HG03378 (cell line): ENCODE measurements around the gene C1QTNF2.

Source experiments
- ATAC-seq: cut with Tn5 transposase; IDR thresholded peaks from one replicate; pipeline ENCODE4 v1.9.1; 2021; ENCODE audit warnings: mild to moderate bottlenecking, moderate library complexity; ENCODE audit not compliant: unreplicated experiment

The C1QTNF2 gene, protein sequence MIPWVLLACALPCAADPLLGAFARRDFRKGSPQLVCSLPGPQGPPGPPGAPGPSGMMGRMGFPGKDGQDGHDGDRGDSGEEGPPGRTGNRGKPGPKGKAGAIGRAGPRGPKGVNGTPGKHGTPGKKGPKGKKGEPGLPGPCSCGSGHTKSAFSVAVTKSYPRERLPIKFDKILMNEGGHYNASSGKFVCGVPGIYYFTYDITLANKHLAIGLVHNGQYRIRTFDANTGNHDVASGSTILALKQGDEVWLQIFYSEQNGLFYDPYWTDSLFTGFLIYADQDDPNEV

DNA sequence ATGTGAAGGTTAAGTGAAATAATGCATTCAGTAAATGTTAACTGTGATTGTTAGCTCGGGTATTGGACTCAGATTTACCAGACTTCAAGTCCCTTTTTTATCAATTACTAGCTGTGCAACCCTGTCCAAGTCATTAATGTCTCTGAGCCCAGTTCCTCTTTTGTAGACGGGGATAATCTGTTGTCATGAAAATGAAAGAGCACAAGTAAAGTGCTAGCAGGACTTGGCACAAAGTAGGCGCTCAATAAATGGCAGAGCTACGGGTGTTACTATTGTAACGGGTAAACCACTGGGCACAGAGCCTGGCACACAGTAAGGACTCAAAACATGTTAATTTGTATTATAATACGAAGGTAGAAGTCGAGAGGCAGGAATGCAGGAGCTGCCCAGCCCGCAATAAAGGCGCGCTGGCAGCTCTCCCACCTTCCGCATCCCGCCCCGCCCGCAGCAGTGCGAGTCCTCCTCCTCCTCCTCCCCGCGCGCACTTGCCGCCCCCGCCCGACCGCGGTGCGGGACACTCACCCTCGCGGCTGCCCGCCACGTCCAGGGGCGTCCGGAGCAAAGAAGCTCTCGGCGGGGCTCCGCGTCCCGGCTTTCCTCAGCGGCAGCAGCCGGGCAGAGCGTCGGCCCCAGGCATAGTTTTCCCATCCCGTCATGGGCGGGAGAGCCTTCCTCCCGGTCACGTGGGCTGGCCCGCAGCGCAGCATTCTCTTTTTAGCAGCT is at the start of gene C1QTNF2:
C1QTNF2 (minus strand) TSS at position 637 of the 723 bp plus-strand sequence. CDS start 15,615 bp downstream, outside the sequence.
- no peak for ATAC-seq

- ATAC-seq: no peak
These were observed 49.8 kb upstream of the C1QTNF2 start for GRCh38 chr5:160420331-160420610.

DNA sequence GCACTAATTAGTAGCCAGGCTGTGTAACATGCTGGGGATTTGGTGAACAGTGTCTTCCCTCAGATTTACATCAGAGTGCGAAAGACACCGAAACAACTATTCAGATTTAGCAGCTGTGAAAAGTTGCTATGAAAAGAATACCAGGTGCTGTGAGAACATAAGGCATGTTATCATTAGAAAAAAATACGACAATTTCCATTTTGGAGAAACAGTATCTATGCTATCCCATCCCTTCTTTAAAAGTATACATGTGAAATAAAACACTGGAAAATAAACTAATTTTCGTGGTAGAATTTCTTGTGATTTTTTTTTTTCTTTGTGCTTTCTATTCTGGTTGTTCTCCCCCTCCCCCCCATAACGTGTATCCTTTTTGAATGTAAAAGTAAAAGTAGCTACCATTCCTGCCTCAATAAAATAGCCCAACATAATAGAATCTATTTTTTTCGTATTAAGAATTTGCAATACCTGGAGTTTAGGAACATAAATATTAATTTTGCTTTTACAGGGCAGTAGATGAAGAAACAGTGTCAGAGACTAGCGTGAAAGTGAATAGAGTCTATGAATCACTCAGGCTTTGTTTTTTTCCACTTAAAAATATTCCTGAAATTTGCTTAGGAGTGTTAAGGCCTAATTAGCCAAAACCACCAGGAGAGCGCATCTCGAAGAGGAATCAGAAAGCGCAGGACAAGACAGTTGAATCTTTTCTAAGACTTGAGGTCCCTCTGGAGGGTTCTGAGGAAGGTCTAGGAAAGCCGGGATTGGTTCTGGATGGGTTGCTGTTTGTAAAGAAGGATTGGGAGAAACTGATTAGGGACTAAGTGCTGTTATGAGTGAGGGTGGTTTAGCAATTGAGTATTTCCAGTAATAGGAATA is 49.3 kb upstream of the C1QTNF2 start:
- ATAC-seq: no peak

DNA sequence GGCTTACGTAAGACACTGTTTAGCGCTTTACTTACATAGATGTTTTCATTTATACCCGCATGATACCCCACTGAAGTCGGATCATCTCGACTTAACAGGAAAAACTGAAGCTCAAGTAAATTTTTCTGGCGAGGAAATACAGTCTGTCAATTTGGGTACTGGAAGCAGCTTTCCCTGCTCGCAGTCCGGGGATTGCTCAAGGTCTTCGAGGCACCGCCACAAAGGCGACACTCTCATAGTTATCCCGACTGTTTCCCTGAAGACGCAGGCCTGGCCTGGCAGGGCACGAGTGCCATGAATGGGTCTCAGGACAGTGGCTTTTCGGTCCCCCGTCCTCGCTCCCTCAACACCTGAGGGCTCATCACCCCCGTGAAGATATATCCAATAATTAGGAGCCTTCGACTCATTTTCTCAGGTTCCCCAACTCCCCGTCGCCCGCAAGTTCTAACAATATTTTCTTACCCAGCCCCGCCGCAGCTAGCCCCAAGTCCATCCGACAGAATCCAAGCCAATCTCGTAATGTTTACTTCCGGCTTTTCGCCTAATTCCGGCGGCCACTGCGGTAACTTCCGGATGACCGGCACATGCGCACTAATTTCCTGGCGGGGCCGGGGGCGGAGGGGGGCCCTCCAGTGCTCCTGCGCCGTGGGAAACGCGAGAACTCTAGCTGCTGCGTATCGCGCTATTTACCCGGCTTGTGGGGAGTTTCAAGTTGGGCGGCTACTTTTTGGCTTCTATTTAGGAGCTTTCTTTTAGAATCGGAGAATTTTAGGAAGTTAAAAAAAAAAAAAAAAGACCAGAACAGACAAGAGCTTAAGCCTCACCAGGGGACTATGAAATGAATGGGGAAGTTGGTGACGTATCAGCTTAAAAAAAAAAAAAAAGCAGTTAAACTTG is 48.4 kb upstream of the C1QTNF2 start, which contains the start of gene SLU7:
SLU7 (minus strand) TSS at position 521 of the 897 bp plus-strand sequence. CDS start 3,787 bp downstream, outside the sequence.
- peak; percentile 68 for ATAC-seq

DNA sequence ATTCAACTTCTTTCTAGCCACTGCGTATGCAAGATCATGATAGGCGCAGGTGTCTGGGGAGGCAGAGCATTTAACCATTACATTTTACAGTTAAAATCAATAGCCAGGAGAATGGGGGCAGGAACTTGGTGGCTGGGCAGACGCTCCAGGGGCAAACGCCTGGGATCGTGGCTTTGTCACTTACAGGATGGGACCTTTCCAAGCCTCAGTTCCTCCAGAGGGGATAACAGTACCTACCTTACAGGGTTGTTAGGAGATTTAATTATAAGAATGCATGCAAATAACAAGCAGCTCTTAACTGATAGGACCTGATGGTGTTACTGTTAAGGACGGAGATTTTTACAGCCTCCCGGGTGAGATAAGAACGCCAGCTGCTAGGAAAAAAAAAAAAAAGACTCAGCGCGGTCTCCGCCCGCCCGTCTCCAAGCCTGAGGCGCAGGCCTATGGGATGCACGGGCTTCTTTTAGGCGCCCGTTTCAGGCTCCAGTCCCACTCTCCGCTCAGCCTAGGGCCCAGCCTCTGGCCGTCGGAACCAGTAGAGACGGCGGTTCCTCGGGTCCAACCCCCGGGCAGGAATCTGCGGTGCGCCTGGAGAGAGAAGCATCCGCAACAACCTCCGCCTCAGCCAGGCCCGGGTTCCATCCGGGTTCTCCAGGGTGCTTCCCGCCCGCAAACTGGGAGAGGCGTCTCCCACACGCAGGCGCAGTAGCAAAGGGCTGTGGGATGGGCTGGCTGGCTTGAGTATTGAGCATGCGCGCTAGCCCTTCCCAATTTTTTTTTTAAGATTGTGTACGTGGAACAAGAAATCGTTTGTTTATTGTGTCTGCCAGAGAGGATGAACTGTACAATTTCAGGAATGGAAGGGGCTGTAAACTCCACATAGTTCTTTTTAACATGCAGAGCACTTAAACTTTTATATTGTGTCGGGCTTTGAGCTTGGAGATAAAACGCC is 29.3 kb upstream of the C1QTNF2 start, which contains the start of gene FAM200C:
FAM200C (minus strand) TSS at position 653 of the 952 bp plus-strand sequence. CDS start 4,564 bp downstream, outside the sequence.
- ATAC-seq: peak; percentile 83

GRCh38 chr5:160398806-160399205 is 28.4 kb upstream of the C1QTNF2 start:
- ATAC-seq: no peak

DNA sequence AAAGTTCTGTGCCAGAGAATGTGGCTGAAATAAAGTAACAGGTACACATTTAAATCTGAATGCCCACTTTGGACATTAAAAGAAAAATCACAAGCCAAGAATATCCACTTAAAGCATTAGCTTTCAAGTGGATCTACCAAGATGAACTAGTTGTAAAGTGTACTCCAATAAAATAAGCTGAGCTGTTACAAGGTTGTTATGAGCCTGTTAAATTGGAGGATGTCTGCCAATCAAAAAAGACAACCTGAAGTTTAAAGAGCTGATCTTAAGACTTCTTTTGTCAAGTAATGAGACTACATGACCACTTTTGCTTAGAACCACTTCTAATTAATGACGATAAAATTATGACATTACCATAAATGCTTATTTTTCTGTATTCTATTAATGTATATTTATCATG is 27.1 kb upstream of the C1QTNF2 start:
- ATAC-seq: no peak

DNA sequence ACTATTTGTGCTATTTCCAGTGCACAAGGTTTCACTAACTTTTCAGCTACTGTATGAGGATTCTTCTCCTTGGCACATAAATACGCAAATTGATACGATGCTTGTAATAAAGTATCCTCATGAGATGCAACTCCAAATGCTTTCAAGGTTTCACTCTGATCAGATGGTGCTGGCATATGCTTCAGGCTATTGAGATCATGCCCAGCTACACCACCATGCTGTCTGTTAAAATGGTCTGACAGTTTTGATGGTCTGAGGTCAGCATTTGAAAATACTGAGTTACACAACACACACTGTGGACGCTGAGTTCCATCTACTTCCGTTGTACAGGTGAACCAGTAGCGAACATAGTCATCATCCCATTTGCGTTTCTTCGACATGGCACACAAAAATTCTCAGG is 24.7 kb upstream of the C1QTNF2 start:
- no peak for ATAC-seq

DNA sequence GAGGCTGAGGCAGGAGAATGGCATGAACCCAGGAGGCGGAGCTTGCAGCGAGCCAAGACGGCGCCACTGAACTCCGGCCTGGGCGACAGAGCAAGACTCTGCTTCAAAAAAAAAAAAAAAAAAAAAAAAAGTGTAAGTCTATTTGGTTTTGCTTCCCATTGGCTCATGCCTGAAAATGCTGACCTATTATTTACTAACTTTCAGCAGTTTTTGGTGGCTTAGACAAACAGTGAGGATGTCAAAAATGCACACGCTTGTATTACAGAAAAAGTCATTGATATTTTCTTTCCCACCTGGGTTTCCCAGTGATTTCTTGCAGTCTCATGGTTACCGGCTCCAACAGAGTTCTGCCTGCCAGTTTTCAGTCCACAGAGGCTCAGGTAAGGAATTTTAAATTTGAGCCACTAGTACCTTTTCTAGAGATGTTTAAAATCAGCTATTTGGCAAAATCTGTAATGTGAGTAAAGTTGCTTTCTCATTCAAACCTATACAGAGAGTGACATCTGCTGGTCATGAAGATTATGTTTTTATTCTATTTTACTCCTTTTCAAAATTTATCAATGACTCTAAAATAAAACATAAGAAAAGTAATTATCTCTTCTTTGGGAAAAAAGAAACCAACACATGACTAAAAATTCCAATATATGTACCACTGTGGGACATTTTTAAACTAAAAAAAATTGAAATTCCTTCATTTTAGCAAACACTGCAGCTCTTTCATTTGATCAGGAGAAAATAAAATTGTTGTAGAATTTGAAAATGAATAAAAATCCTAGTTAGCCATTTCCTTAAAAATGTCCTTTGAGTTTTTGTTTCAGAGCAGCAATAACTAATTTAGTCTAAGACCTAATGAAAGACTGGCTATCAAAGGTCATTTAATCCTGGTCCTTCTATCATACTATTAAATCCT is 20.6 kb upstream of the C1QTNF2 start:
- peak; percentile 51 for ATAC-seq

DNA sequence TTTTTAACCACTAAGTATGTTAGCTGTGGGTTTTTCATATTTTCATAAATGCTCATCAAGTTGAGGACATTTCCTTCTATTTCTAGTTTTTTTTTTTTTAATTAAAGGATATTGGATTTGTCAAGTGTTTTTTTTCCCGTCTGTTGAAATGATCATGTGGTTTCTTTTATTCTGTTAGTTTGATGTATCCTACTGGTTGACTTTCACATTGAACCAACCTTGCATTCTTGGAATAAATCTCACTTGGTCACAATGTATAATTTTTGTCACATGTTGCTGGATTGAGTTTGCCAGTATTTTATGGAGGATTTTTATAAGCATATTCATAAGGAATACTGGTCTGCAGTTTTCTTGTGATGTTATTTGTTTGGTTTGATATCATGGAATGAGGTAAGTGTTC is 17.0 kb upstream of the C1QTNF2 start:
- ATAC-seq: no peak

GRCh38 chr5:160385496-160385895 is 15.1 kb upstream of the C1QTNF2 start:
- no peak for ATAC-seq

DNA sequence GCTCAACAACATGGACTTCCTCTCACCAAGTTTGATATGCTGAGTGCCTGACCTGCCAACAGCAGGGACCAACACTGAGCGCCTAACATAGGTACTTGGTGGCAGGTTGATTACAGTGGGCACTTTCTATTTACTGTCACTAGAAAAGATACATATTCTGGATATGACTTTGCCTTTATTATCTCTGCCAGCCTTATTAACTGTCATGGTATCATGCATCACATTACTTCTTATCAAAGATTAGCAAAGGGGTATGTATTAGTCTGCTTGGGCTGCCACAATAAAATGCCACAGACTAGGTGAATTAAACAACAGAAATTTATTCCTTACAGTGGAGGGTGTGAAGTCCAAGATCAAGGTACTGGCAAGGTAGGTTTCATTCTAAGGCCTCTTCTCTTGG is 14.3 kb upstream of the C1QTNF2 start:
- ATAC-seq: no peak

- no peak for ATAC-seq
These were observed 11.9 kb upstream of the C1QTNF2 start for GRCh38 chr5:160382346-160382745.

DNA sequence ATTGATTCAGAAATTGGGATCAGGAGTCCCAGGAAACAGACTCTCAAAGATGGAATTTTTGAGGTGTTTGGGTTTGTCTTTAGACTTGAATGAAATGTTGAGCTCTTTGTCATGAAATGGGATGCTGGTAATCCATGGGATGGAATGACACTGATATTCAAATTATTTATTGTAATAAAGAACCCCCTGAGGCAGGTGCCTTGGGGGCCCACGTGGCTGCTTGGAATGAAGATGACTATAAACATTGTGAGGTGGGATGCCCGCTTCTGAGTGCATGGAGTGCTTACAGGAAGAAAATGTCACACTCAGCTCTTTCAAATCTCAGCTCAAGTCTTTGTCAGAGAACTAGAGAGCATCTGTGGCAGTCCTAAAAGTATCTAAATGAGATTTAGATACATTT is 9.6 kb upstream of the C1QTNF2 start:
- no peak for ATAC-seq

GRCh38 chr5:160379511-160379910 is 9.1 kb upstream of the C1QTNF2 start:
- no peak for ATAC-seq

- no peak for ATAC-seq
These were observed 7.9 kb upstream of the C1QTNF2 start for GRCh38 chr5:160378330-160378729.

- ATAC-seq: no peak
These were observed 7.2 kb upstream of the C1QTNF2 start for GRCh38 chr5:160377651-160378050.

DNA sequence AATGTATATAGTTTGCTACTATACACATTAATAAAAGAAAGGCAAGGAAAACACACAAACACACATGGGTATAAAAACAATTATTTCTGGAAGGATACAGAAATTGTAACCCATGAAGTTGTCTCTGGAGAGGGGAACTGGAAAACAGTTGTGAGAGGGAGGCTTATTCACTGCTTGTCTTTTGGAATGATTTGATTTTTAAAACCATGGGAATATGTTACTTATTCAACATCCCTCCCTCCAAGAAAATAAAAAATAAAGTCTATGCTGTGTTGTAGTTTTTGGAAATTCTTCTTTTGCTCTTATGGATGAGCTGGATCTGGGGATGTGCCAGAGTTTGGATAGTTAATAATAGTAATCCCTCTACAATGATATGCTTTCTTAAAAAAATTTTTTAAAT is 6.0 kb upstream of the C1QTNF2 start:
- no peak for ATAC-seq
